Naive thymus-derived CD8-positive, alpha-beta T cell (primary cell): ENCODE measurements around the gene DMXL2. TPM values are rescaled to one million over a fixed set of nuclear protein-coding genes. Genes with fewer than 3 reads are reported as not detected.
A peak's percentile ranks its signal among the peaks of the same experiment; 100 is the strongest.
"Not testable (repeated sequence)": the region's sequence is repeated elsewhere in the genome, so short reads cannot be mapped to it uniquely, and the experiment has no call there.

Source experiments
- ATAC-seq, 2 donors: fragments of 150-1000 bp; cut with Tn5 transposase in 1 of 2; sonication (Bioruptor Pico), chemical (Tn5 transposase) in 1 of 2; 1 replicate in 1 of 2; 2 replicates in 1 of 2; pipeline ENCODE4 v1.10.0; 2021; ENCODE audit warnings: mild to moderate bottlenecking in 2 of 2, moderate library complexity in 2 of 2
- POLR2A ChIA-PET: fragments of 350-600 bp; sonication (Branson Sonifier 250); formaldehyde crosslinking; loops from one replicate; lab custom pipeline; 2021; ENCODE audit warnings: antibody characterized with exemption; lab: Charles Lee
- DNase-seq, 10 donors: peaks; one replicate each; pipeline versions ENCODE4 v3.0.0 to v3.0.0-alpha.2; 2020 to 2022
- H3K27ac Mint-ChIP-seq, 10 donors: one replicate each; pipeline ENCODE4 v1.8.0; 2020 to 2022; ENCODE audit warnings: mild to moderate bottlenecking in 10 of 10, mixed read lengths in 10 of 10, moderate library complexity in 4 of 10, inconsistent platforms in 1 of 10
- H3K27me3 Mint-ChIP-seq, 5 donors: one replicate each; pipeline ENCODE4 v1.8.0; 2021 to 2022; ENCODE audit warnings: mixed read lengths in 5 of 5
- H3K36me3 Mint-ChIP-seq, 3 donors: one replicate each; pipeline ENCODE4 v1.8.0; 2020 to 2022; ENCODE audit warnings: mixed read lengths in 3 of 3, mild to moderate bottlenecking in 2 of 3, inconsistent platforms in 1 of 3
- H3K4me1 Mint-ChIP-seq, 4 donors: one replicate each; pipeline ENCODE4 v1.8.0; 2021 to 2022; ENCODE audit warnings: mixed read lengths in 4 of 4
- H3K4me3 Mint-ChIP-seq, 10 donors: one replicate each; pipeline ENCODE4 v1.8.0; 2020 to 2022; ENCODE audit warnings: mild to moderate bottlenecking in 10 of 10, mixed read lengths in 10 of 10, moderate library complexity in 6 of 10, inconsistent platforms in 1 of 10
- H3K9me3 Mint-ChIP-seq, 9 donors: one replicate each; pipeline ENCODE4 v1.8.0; 2020 to 2022; ENCODE audit warnings: mixed read lengths in 9 of 9, mild to moderate bottlenecking in 3 of 9, inconsistent platforms in 1 of 9, moderate library complexity in 1 of 9
- polyA plus RNA-seq, 3 donors: library from polyadenylated mRNA; unstranded; fragments of 300-500 nt; fragmentation: Illumina TruSeq; gene quantifications; one replicate each; pipeline ENCODE4 v1.2.3, GENCODE V29; 2021
- total RNA-seq, 8 experiments: library from RNA in 2 of 8; stranded (reverse) in 2 of 8; gene quantifications; one replicate each; pipeline ENCODE4 v1.2.3 and lab custom pipeline; 2021 to 2026

DMXL2 gene
- total and polyA plus RNA-seq, 5 experiments from 2014 or later: 0.68 to 10.2 (median 1.7) TPM

DNA sequence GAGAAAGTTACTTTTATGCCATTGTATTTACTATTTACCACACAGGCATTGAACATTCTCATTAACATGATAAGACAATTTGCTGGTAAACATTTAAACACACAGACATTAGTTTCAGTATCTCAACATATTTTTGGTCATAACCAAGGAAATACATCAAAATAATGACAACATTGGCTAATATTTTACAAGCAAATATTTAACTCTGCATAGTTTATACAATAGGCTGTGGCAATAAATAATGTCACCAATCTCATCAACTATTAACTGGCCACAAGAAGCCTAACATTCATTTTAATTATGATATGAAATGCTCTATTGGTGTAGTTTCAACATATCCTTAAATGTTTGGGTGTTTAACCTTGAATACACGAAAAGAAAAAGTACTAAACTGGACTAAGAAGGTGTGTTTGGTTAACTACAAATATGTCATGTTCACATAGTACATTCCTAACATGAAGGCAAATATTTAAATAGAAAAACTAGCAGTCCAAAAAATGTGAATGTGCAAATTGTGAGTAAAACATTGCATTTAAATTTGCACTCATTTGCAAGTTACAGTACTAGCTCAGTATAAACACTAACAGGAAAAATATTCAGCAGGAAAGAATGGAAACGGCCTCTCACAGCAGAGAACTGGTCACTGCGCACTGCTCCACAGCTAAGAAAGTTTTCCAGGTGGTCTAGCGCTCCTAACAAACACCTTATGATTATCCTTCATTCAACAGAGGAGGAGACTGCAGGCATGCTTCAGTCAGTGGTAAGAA is 174.5 kb downstream of the DMXL2 start:
- H3K9me3 Mint-ChIP-seq: no peaks in the 10 kb centered on the region
- H3K36me3 Mint-ChIP-seq: peaks cover 14 to 28% (median 22%) of the 10 kb centered on the region in 3 donors
- POLR2A ChIA-PET: no interaction called here
- H3K4me3 Mint-ChIP-seq: no peak overlapping the region
- H3K27ac Mint-ChIP-seq: no peak overlapping the region
- H3K4me1 Mint-ChIP-seq: no peaks in the 10 kb centered on the region
- ATAC-seq (no peak), DNase-seq (no peak)
- H3K27me3 Mint-ChIP-seq: no peaks in the 10 kb centered on the region

DNA sequence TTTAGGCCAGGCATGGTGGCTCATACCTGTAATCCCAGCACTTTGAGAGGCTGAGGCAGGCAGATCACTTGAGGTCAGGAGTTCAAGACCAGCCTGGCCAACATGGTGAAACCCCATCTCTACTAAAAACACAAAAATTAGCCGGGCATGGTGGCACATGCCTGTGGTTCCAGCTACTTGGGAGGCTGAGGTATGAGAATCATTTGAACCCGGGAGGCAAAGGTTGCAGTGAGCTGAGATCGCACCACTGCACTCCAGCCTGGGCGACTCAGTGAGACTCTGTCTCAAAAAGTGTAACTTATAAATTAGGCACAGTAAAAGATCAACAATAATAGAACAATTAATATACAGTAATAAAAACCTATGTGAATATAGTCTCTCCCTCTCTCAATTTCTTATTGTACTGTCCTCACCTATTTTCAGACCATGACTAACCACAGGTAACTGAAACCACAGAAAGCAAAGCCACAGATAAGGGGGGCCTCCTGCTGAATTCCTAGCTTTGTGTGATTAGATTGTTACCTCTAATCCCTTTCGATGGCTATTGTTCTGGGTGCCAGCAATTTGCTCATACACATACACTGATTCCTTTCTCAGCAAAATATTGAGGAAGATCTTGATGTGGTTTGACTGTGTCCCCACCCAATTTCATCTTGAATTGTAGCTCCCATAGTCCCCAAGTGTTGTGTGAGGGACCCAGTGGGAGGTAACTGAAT is 176.4 kb downstream of the DMXL2 start:
- H3K27ac Mint-ChIP-seq, H3K4me1 Mint-ChIP-seq, H3K27me3 Mint-ChIP-seq, DNase-seq, H3K4me3 Mint-ChIP-seq, ATAC-seq, H3K9me3 Mint-ChIP-seq, POLR2A ChIA-PET: not testable (repeated sequence)
- peaks cover 14 to 25% (median 18%) of the 10 kb centered on the region in 3 donors for H3K36me3 Mint-ChIP-seq

DNA sequence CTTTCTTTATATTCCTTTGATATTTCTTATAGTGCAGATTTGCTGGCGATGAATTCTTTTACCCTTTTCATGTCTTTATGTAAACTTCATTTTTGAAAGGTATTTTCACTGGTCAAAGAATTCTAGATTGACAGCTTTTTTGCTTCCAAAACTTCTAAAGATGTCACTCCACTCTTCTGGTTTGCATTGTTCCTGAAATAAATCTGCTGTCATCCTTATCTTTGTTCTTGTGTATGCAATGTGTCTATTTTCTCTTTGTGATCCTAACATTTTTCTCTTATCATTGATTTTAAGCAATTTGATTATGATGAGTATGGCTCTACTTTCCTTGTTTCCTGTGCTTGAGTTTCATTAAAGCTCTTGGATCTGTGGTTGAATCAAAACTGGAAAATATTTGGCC is 177.8 kb downstream of the DMXL2 start:
- POLR2A ChIA-PET: no interaction called here
- Mint-ChIP-seq H3K27ac (no peak overlapping the region), H3K27me3 (peaks cover 0 to 9% (median 0%) of the 10 kb centered on the region in 5 donors), H3K36me3 (peaks cover 9 to 17% (median 11%) of the 10 kb centered on the region in 3 donors), H3K4me3 (no peak overlapping the region), H3K4me1 (no peaks in the 10 kb centered on the region), H3K9me3 (peaks cover 0 to 1% (median 0%) of the 10 kb centered on the region in 9 donors)
- ATAC-seq (no peak), DNase-seq (no peak)

DNA sequence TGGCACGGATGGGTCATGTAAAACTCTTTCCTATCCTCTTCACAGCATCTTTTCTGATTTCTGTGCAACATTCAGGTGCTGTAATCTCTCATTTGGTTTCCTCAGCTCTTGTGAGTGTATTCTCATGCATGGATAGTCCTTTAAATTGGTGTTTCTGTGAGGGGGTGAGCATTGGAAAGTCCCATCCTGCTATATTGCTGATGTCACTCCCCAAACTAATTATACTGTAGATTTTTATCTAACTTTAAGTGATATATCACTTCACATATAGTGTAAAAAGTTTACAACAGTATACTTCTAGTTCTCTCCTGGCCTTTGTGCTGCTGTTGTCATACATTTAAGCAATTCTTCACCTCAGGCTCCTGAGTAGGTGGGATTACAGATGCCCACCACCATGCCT is 178.5 kb downstream of the DMXL2 start:
- H3K27me3 Mint-ChIP-seq: peaks cover 0 to 13% (median 0%) of the 10 kb centered on the region in 5 donors
- H3K4me3 Mint-ChIP-seq: no peak overlapping the region
- H3K36me3 Mint-ChIP-seq: peaks cover 2 to 11% (median 4%) of the 10 kb centered on the region in 3 donors
- peaks cover 0 to 8% (median 0%) of the 10 kb centered on the region in 9 donors for H3K9me3 Mint-ChIP-seq
- POLR2A ChIA-PET: no interaction called here
- no peak for DNase-seq
- no peak overlapping the region for H3K27ac Mint-ChIP-seq
- no peak for ATAC-seq
- no peaks in the 10 kb centered on the region for H3K4me1 Mint-ChIP-seq

DNA sequence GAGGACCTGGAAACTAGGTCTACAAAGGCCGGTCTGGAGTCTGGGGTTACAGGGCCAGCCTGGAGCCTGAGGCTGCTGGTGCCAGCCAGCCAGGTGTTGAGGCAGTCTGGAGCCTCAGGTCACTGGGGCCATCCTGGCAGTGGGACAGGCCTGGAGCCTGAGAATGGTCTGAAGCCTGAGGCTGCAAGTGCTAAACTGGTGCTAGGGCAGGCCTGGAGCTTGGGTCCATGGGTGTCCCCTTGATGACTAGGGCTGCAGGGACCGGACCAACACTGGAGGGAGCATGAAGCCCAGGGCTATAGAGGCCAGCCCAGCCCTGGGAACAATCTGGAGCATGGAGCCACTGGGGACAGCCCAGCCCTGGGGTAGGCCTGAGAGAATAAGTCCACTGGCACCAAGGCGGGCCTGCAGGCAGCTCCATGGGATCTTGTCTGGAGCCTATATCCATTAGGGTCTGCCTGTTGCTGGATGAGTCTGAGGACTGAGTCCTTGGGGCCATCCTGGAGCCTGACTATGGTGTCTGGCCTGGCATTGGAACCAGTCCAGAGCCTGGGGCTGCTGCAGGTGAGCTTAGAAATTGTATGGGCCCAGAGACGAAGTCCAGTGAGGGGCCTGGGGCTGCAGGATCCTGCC is 179.2 kb downstream of the DMXL2 start:
- no peaks in the 10 kb centered on the region for H3K4me1 Mint-ChIP-seq
- peaks cover 0 to 13% (median 2%) of the 10 kb centered on the region in 9 donors for H3K9me3 Mint-ChIP-seq
- peaks cover 3 to 6% (median 5%) of the 10 kb centered on the region in 3 donors for H3K36me3 Mint-ChIP-seq
- POLR2A ChIA-PET: no interaction called here
- H3K27ac Mint-ChIP-seq: no peak overlapping the region
- no peak overlapping the region for H3K4me3 Mint-ChIP-seq
- peaks cover 0 to 17% (median under 1%) of the 10 kb centered on the region in 5 donors for H3K27me3 Mint-ChIP-seq
- ATAC-seq (no peak), DNase-seq (no peak)

DNA sequence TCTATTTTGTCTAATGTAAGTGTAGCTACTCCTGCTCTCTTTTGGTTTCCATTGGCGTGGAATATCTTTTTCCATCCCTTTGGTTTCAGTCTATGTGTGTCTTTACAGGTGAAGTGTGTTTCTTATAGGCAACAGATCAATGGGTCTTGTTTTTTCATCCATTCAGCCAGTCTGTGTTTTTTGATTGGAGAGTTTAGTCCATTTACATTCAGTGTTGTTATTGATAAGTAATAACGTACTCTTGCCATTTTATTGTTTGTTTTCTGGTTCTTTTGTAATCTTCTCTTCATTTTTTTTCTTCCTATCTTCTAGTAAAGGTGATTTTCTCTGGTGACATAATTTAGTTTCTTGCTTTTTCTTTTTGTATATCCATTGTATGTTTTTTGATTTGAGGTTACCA is 184.0 kb downstream of the DMXL2 start:
- peaks cover 0 to 37% (median 7%) of the 10 kb centered on the region in 9 donors for H3K9me3 Mint-ChIP-seq
- POLR2A ChIA-PET: no interaction called here
- peaks cover 0 to 21% (median 6%) of the 10 kb centered on the region in 5 donors for H3K27me3 Mint-ChIP-seq
- no peaks in the 10 kb centered on the region for H3K4me1 Mint-ChIP-seq
- ATAC-seq: no peak
- no peak overlapping the region for H3K4me3 Mint-ChIP-seq
- no peak for DNase-seq
- H3K36me3 Mint-ChIP-seq: peaks cover 0 to 7% (median 0%) of the 10 kb centered on the region in 3 donors
- no peak overlapping the region for H3K27ac Mint-ChIP-seq

DNA sequence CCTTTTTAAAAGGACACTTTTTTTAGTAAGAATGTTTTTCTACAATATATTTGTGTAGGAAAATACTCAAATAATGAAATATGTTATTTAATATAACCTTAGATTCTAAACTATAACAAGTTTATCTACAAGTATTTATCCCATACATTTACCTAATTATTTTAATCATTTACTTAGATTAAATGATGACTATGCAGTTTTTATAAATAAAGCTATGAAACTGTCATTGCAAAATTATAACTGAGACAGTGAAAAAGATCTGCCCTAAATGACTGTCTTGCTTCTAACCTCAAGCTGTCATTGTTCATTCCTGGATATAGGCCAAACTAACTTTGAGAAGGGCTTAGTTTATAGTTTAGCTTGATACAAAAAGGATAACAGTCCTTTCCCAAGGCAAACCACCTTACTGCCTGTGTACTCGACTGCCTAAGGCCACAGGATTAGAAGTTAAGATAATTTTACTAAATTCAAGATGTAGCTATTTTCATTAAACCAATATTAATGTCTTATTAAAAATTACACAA is 197.0 kb downstream of the DMXL2 start:
- ATAC-seq (no peak), DNase-seq (no peak)
- Mint-ChIP-seq H3K36me3 (no peaks in the 10 kb centered on the region), H3K4me1 (no peaks in the 10 kb centered on the region), H3K4me3 (no peak overlapping the region), H3K27me3 (peaks cover 2 to 17% (median 9%) of the 10 kb centered on the region in 5 donors), H3K27ac (no peak overlapping the region), H3K9me3 (peaks cover 0 to 16% (median 2%) of the 10 kb centered on the region in 9 donors)
- POLR2A ChIA-PET: no interaction called here

DNA sequence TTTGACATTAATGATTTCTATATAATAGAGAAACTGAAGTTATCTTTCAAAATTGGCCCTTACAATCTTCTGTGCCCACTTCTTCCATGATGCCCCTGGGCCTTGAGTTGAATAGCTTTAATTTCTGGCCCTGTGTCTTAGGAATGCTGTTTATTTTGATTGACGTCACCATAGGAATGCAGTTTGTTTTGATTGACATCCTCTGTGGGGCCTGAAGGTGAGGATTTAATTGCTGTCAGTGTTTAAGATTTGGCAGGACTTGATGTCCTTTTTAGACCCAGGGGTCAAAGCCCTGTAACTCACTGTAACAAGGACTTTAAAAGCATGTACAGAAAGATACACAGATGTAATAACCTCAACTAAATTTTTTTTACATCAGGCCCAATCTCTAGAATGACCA is 197.8 kb downstream of the DMXL2 start:
- Mint-ChIP-seq H3K27ac (no peak overlapping the region), H3K27me3 (peaks cover 2 to 17% (median 8%) of the 10 kb centered on the region in 5 donors), H3K4me3 (no peak overlapping the region), H3K36me3 (no peaks in the 10 kb centered on the region), H3K9me3 (peaks cover 0 to 8% (median 0%) of the 10 kb centered on the region in 9 donors), H3K4me1 (no peaks in the 10 kb centered on the region)
- DNase-seq (no peak), ATAC-seq (no peak)
- POLR2A ChIA-PET: no interaction called here

DNA sequence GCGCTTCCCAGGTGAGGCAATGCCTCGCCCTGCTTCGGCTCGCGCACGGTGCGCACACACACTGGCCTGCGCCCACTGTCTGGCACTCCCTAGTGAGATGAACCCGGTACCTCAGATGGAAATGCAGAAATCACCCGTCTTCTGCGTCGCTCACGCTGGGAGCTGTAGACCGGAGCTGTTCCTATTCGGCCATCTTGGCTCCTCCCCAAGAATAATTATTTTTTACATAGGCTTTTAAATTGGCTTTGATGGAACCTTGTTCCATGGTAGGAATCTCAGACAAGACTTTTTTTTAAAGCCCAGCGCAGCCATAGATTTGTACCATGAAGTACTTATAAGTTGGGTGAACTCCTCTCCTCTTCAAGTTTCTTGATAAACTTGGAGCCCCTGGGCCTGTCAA is 199.5 kb downstream of the DMXL2 start:
- H3K36me3 Mint-ChIP-seq, POLR2A ChIA-PET, H3K4me3 Mint-ChIP-seq, H3K27me3 Mint-ChIP-seq, H3K27ac Mint-ChIP-seq, H3K4me1 Mint-ChIP-seq, DNase-seq, ATAC-seq, H3K9me3 Mint-ChIP-seq: not testable (repeated sequence)

DNA sequence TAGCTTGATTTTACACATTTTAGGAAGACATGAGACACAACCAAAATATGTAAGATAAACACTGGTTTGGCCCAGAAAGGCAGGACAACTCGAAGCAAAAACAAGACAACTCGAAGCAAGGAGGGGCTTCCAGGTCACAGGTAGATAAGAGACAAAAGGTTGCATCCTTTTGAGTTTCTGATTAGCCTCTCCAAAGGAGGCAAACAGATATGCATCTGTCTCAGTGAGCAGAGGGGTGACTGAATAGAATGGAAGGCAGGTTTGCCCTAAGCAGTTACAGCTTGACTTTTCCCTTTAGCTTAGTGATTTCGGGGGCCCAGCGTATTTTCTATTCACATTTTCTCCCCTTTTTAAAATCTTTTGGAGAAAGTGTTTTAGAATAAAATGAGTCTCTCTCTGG is 206.4 kb downstream of the DMXL2 start:
- peaks cover 0 to 6% (median 0%) of the 10 kb centered on the region in 9 donors for H3K9me3 Mint-ChIP-seq
- H3K4me1 Mint-ChIP-seq: no peaks in the 10 kb centered on the region
- DNase-seq (no peak), ATAC-seq (no peak)
- H3K4me3 Mint-ChIP-seq: no peak overlapping the region
- POLR2A ChIA-PET: no interaction called here
- peaks cover 0 to 25% (median 4%) of the 10 kb centered on the region in 5 donors for H3K27me3 Mint-ChIP-seq
- H3K27ac Mint-ChIP-seq: no peak overlapping the region
- H3K36me3 Mint-ChIP-seq: no peaks in the 10 kb centered on the region

DNA sequence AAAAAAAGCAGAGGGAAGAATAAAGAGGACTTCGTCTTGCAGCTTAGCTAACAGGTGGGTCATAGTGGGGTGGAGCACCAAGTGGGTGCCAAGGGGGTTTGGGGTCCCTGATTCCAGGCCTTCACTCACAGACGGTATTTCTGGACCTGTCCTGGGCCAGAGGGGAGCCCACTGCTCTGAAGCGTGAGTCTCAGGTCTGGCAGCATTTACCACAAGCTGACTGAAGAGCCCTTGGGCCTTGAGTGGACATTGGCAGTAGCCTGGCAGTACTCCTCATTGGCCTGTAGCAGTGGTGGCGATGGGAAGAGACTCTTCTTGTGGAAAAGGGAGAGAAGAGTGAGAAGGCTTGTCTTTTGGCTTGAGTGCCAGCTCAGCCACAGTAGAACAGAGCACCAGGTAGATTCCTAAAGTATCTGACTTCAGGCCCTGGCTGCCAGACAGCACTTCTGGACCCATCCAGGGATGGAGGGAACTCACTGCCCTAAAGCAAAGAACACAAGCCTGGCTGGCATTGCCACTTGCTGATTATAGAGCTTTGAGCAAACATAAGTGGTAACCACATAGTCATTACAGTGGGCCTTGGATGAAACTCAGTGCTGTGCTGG is 208.2 kb downstream of the DMXL2 start:
- POLR2A ChIA-PET: no interaction called here
- ATAC-seq: no peak
- no peak for DNase-seq
- Mint-ChIP-seq H3K27ac (no peak overlapping the region), H3K9me3 (peaks cover 0 to 6% (median 0%) of the 10 kb centered on the region in 9 donors), H3K36me3 (no peaks in the 10 kb centered on the region), H3K4me1 (no peaks in the 10 kb centered on the region), H3K27me3 (peaks cover 2 to 36% (median 4%) of the 10 kb centered on the region in 5 donors), H3K4me3 (no peak overlapping the region)

DNA sequence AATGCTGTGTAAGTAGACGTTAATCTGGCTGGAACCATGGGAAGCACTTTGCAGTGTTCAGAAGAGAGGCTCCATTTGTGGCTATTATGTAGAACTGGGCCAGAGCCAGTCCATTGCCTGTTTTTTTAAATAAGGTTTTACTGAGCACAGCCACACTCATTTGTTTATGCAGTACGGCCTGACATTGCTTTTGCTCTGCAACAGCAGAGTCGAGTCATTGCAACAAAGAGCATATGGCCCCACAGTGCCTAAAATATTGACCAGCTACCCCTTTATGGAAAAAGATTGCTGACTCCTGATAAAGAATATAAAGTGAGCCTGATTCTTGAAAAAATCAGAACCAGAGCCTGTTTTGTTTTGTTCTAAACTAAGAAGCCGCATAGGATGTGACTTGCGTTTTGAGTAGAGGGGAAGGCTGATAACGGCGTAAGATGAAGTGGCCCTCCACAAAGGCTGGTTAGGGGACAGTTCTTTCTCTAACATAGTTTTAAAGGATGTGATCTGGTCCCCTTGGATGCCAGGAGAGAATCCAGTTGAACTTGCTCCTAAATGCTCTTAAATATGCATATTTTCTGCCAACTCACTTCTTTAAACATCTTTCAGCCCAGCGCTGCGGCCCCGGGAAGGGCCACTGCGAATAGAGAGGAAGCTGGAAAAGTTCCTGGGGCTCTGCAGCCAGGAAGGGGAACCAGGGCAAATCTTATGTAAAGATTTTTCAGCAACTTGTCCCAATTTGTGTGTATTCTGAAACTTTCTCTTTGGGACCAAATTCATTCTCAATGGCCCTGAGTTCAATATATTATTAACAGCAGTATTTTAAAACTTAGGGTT is 216.7 kb downstream of the DMXL2 start:
- Mint-ChIP-seq H3K27me3 (peaks cover 10 to 32% (median 18%) of the 10 kb centered on the region in 5 donors), H3K36me3 (no peaks in the 10 kb centered on the region)

More for the DNA sequence above, 216.7 kb downstream of the DMXL2 start:
- Mint-ChIP-seq H3K4me3 (no peak overlapping the region), H3K27ac (peak overlapping the region in 1 of 10 donors; percentile 18), H3K9me3 (no peaks in the 10 kb centered on the region), H3K4me1 (peaks cover 0 to 6% (median 0%) of the 10 kb centered on the region in 4 donors)
- POLR2A ChIA-PET: no interaction called here
- no peak for ATAC-seq
- DNase-seq: no peak
